HFF-Myc (cell line): ENCODE measurements around the gene CAMK2B.

Experiments
- DNase-seq: peaks from one replicate; pipeline ENCODE4 v3.0.0-alpha.2; 2011; ENCODE audit warnings: low read depth; ENCODE audit errors: extremely low read depth
- H3K4me3 ChIP-seq: replicated peaks from 2 replicates; pipeline ENCODE4 v1.5.1; 2011; ENCODE audit warnings: low read depth, mild to moderate bottlenecking, control low read depth, low read length
- CTCF ChIP-seq: IDR thresholded peaks from 2 replicates; pipeline ENCODE4 v1.5.1; 2012; ENCODE audit warnings: mild to moderate bottlenecking, low read depth, low read length, control low read depth; ENCODE audit errors: missing control alignments

Gene CAMK2B

DNA sequence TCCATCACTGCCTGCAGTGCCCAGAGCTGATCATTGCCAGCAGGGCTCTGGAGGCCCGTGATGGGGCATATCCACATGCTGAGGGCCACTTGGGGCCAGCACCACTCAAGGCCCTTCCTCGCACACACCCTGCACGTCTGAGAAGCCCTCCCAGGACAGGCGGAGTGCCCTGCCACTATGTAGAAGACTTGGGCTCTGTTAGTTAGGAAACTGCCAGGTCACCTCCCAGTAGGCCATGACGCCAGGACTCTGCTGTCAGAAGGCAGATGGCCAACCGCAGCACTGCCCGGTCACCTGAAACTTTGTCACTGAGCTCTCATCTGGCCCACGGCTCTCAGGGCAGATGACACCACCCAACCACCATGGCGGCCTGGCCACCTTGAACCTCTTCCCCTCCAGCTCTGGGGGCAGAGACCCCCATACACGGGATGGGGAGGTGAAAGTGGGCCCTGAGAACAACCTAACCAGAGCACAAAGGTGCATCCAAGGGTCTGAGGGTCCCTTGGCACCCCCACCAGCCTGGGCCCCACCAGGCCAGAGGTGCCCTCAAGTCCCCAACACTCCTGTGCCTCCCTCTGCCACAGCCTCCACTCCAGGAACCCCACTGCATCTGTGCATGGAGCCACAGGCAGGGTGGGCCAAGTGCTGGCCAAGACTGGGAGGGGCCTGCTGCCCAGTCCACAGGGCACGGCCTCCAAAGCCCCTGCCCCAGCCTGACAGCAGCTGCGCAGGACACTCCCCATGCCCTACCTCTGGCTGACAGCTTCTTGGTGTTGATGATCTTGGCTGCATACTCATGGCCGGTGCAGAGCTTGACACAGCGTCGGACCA, 41.8 kb downstream of the CAMK2B start:
- no peak for DNase-seq
- no peak for TF ChIP-seq CTCF

DNA sequence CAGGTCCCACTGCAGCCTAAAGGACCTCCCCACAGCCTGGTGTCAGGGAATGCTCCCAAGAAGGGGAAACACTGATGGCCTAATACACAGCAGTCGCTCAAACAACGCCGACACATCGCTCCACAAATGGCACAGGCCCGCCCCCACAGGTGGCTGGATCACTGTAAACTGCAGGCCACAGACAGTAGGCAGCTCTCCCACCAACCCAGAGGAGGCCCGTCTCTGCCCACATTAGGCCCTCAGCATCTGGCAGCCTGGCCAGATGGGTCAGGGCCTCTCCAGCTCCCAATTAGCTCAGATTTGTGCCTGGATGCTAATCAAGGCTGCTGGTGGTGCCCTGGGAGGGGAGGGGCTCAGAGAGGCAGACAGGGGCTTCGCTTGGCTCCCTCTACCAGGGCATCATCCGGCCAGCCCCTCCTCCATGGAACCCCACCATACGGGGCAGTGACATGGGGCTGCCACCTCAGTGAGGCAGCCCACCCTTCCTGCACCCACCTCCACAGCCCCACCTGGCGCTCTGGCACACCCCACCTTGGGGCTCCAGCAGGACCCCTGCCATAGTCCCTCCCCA, 42.7 kb downstream of the CAMK2B start:
- no peak overlapping the region for H3K4me3 ChIP-seq
- DNase-seq, result no peak
- TF ChIP-seq CTCF, result no peak

More for the DNA sequence above, 41.8 kb downstream of the CAMK2B start:
- no peak overlapping the region for H3K4me3 ChIP-seq

DNA sequence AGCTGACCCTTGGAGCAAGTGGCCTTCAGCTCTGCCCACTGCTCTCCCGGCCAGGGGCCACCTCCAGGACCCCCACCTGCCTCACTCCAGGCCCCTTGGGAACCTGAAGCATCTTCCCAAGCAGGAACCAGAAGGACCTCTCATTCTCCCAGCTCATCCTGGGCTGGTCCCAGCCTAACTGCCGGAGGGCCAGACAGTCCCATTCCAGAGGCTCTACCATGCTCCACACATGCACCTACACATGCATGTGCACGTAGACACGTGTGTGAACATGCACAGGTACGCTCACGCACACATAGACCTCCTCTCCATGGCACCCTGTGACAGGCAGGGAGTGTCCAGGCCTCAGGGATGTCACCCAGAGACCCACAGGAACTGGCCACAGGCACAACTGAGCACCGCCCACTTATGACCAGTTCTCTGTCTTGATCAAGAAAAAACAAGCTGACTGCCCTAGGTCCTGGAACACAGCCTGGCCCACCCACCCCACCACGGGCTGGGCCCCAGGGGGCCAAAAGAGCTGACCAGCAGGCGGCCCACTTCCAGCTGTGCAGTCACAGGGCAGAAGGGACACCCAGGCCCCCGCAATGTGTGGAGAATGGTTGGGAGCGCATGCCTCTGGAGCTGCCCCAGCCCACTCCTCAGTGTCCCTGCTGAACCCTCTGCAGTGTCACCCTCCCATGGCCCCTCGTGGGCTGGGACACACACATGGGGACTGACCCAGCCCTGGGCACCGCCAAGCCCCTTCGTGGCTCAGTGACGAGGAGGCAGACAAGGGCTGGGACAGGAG, 43.4 kb downstream of the CAMK2B start:
- DNase-seq, result no peak
- TF ChIP-seq CTCF, result no peak
- H3K4me3 ChIP-seq, result no peak overlapping the region

- TF ChIP-seq CTCF, result no peak
- DNase-seq, result no peak
Observed at GRCh38 chr7:44280993-44281721, 44.2 kb downstream of the CAMK2B start.

GRCh38 chr7:44280636-44280992, 44.8 kb downstream of the CAMK2B start:
- DNase-seq, result no peak
- no peak overlapping the region for H3K4me3 ChIP-seq
- no peak for TF ChIP-seq CTCF

More at GRCh38 chr7:44280993-44281721, 44.2 kb downstream of the CAMK2B start:
- no peak overlapping the region for H3K4me3 ChIP-seq

GRCh38 chr7:44279731-44280505, 45.5 kb downstream of the CAMK2B start:
- no peak for DNase-seq
- no peak for TF ChIP-seq CTCF
- no peak overlapping the region for H3K4me3 ChIP-seq
